ENCODE data around the gene ZNF197.
"Not testable (repeated sequence)": the region's sequence is repeated elsewhere in the genome, so short reads cannot be mapped to it uniquely, and the experiment has no call there.

ZNF197 gene

DNA sequence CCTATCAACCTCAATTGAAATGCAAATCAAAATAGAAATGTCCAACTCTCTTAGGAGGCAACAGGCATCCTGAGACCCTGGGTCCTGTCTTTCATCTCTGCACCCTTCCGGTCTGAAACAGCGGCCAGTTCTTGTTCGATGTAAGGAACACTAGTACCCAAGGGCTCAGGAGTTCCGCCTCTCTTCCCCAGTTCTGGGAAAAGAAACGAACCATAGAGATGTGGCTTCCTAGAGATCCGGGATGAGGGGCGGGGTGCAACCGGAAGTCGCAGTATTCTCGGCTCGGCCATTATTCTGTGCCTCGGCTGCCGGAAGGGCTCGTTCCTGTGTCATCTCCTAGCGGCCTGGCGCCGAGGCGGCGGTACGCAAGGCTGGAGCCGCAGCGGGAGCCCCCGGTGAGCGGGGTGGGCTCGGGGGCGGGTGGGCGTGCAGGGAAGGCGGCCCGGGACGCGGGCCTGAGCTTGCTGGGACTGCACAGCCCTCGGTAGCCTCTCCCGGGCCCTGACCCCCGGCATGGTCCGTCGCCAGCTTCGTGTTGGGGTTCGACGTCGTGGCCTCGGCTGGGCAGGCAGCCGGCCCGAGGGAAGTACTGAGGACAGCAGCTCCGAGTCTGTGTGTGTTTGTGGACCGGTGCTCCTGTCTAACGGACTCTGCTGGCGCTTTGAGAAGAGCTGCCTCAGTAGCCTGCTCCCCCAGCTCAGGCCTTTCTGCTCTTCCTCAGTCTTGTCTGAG is at the start of gene ZNF197:
TSS of gene ZNF197 (plus strand) at position 288 of the 732 bp plus-strand sequence. CDS start 4,119 bp downstream, outside the sequence.
- FAIRE-seq = peak; percentile 92
- peak; percentile 54 for DNase-seq (ENCODE audit: extremely low spot score, insufficient read length, low read depth)

DNA sequence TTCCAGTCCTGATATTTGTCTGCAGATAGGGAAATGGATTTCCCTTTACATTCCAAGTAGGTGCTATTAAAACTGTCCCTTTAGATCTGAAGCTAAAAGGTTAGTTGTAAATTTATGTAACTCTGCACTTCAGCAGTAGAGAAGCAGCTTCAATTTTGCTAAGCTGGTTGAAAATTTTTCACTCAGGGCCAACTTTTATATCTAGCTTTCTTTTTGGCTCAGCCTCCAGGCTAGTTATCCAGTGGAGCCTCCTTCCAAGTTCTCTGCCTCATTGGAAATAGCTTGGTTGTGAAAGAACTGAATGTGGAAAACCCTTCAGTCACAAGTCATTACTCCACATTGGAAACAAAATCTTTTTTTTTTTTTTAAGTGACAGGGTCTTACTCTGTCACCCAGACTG is 48.2 kb upstream of the ZNF197 start:
- DNase-seq (ENCODE audit: extremely low spot score, insufficient read length, low read depth) (no peak), FAIRE-seq (no peak)

DNA sequence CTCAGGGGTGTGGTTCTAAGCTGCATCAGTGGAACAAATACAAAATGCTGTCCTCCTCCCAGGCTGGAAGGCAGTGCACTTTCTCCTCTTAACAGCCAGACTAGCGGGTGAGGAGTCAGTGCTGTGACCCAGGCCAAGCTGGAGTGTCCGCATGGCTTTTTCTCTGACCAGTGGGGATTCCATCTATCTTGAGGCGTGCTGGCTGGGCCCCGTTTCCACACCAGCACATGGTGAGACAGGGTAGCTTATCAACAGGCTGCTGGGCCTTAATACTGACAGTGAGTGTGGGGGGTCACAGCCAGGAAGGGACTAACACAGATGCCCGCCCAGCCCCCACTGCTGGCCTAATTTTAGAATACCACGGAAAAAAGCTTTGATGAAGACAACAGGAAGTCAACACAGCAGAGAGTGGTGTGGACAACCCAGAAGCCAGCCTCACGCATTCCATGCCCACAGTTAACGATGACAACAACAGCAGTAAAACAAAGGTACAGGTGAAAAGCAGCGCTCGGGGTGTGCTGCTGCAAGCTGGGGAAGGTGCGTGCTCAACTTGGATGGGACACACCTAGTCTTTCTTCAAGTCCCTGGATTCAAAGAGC is 47.4 kb upstream of the ZNF197 start:
- DNase-seq (ENCODE audit: extremely low spot score, insufficient read length, low read depth); FAIRE-seq: not testable (repeated sequence)

DNA sequence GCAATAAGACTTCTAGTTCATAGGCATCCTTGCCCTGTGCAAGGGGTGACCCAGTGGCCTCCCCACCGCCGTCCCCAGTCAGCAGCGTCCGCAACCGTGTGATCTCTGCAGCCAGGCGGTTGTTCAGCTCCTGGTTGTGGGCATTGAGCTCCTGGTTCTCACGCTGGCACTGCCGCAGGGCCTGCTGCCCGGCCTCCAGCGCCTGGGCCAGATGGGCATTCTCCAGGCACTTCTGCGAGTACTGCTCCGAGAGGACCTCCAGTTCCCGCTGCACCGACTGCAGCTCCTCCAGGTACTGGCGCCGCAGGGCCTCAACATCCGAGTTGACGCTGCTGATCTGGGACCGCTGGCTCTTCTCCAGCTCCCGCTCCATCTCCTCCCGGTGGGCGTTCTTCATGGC is 46.5 kb upstream of the ZNF197 start:
- DNase-seq (ENCODE audit: extremely low spot score, insufficient read length, low read depth); FAIRE-seq: not testable (repeated sequence)

DNA sequence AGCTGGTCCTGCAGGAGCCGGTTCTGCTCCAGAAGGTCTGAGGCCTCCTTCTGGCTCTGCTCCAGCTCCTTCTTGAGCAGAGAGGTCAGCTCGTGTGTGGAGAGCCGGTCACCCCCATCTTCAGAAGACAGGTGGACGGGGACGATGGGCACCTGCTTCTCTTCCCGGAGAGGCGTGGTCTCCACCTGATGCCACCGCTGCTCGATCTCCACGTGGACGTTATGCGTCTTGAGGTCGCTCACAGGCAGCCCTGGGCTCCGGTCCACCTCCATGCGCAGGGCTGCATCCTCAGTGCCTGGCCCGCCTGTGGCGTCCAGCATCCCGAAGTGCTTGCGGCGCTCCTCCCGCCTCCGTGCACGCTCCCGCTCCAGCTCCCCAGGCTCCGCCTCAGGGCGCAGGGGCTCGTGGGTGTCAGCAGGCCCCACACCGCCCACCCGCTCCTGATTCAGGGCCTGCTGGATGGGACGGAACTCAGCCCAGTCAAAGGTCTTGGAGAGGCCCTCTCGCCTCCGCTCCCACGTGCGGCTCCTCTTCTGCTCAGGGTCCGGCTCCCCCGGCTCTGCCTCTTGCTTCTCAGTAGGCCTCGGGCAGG is 45.8 kb upstream of the ZNF197 start:
- not testable (repeated sequence) for DNase-seq (ENCODE audit: extremely low spot score, insufficient read length, low read depth); FAIRE-seq

DNA sequence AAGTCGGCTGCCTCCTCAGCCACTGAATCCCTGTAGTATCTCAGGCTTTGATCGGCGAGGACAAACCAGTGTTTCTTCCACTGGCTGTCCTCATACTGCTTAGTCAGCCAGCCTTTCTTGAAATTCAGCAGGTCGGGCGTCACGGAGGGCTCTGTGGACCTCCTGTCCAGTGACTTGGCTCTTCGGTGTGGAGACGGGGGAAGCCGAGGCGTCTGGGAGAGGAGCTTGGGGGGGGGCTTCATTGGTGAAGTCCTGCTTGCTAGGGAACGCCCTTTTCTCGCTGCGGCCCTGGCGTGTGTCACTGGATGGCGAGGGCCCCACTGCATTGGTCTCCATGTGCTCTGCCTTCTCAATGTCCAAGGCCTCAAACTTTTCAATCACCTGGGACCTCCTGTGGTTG is 45.1 kb upstream of the ZNF197 start:
- not testable (repeated sequence) for FAIRE-seq; DNase-seq (ENCODE audit: extremely low spot score, insufficient read length, low read depth)

- DNase-seq (ENCODE audit: extremely low spot score, insufficient read length, low read depth); FAIRE-seq: not testable (repeated sequence)
Observed at GRCh38 chr3:44580971-44581370, 43.9 kb upstream of the ZNF197 start.

- no peak for FAIRE-seq
Observed at GRCh38 chr3:44584646-44585501, 40.0 kb upstream of the ZNF197 start, which contains the start of gene ZNF660. Gene ZNF660, plus strand, starts transcription at chr3:44584964. Its CDS starts 9,230 bp downstream, at chr3:44594194.

DNA sequence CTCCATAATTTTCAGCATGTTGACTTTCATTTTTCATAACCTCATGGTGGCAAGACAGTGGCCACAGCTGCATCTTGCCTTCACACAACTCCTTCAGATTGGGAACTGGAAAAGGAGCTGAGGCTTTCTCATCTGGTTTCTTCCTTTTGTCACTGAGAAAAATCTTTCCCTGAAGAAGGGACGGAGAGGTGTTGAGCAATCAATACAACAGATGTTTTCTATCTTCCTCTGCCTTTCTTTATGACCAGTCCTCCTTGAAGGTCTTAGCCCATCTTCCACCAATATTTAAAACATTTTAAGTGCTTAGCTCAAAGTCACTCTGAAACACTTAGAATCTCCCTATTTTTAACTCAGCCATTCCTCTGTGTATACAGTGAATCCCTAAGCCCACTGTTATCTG is 28.2 kb upstream of the ZNF197 start:
- DNase-seq (ENCODE audit: extremely low spot score, insufficient read length, low read depth) (no peak), FAIRE-seq (no peak)

More at GRCh38 chr3:44584646-44585501, 40.0 kb upstream of the ZNF197 start, which contains the start of gene ZNF660:
- no peak for DNase-seq (ENCODE audit: extremely low spot score, insufficient read length, low read depth)

GRCh38 chr3:44601749-44602148 is 23.1 kb upstream of the ZNF197 start:
- FAIRE-seq (no peak), DNase-seq (ENCODE audit: extremely low spot score, insufficient read length, low read depth) (no peak)

DNA sequence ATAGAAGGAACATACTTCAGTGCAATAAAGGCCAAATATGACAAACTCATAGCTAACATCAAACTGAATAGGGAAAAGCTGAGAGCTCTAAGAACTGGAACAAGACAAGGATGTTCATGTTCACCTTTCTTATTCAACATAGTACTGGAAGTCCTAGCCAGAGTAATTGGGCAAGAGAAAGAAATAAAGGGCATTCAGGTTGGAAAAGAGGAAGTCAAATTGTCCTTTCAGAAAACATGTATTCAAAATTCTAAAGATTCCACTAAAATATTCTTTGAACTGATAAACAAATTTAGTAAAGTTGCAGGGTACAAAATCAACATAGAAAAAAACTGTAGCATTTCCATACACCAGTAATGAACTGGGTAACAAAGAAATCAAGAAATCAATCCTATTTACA is 12.2 kb upstream of the ZNF197 start:
- no peak for DNase-seq (ENCODE audit: extremely low spot score, insufficient read length, low read depth)
- FAIRE-seq = no peak

GRCh38 chr3:44628716-44629115 is 3.9 kb downstream of the ZNF197 start:
- FAIRE-seq = no peak

GRCh38 chr3:44632193-44632592 is 7.4 kb downstream of the ZNF197 start:
- DNase-seq (ENCODE audit: extremely low spot score, insufficient read length, low read depth) (no peak), FAIRE-seq (no peak)

More at GRCh38 chr3:44628716-44629115, 3.9 kb downstream of the ZNF197 start:
- no peak for DNase-seq (ENCODE audit: extremely low spot score, insufficient read length, low read depth)

DNA sequence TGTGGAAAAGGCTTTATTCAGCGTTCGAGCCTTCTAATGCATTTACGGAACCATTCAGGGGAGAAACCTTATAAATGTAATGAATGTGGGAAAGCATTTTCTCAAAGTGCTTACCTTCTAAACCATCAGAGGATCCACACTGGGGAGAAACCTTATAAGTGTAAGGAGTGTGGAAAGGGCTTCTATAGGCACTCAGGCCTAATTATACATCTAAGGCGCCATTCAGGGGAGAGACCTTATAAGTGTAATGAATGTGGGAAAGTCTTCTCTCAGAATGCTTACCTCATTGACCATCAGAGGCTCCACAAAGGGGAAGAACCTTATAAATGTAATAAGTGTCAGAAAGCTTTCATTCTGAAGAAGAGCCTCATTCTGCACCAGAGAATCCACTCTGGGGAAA is 17.5 kb downstream of the ZNF197 start:
- DNase-seq (ENCODE audit: extremely low spot score, insufficient read length, low read depth) (no peak), FAIRE-seq (no peak)

GRCh38 chr3:44643024-44643423 is 18.2 kb downstream of the ZNF197 start:
- no peak for FAIRE-seq
- no peak for DNase-seq (ENCODE audit: extremely low spot score, insufficient read length, low read depth)

- FAIRE-seq (no peak), DNase-seq (ENCODE audit: extremely low spot score, insufficient read length, low read depth) (no peak)
Observed at GRCh38 chr3:44647771-44648170, 22.9 kb downstream of the ZNF197 start.

DNA sequence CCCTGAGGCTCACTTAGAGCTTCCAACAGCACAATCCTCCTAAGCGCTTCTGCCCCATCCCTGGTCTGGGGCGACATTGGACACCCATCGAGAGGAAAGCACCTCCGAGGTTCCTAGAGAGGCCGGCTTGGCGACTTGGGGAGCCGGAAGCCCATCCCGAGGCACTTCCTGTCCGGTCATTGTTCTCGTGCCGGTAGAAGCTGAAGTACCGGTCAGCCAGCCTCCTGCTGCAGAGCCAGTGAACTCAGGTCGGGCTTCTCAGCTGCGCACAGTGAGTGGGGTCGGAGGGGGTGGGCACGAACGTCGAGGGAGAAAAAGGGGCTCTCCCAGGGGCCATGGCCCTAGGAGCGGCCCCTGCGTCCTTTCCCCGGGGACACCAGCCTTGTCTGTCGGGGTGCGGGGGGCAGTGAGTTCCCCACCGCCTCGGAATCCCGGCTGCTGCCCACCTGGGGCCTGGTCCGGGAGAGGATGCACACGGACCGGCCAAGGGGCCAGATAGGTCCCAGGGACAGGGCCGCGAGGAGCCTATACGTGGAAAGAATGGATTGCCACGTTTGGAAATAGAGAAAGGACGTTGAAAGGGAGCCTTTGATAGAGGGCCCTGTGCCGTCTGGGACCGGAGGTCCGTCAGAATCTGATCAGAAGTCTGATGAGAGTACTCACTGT is 23.9 kb downstream of the ZNF197 start, which contains the start of gene ZNF35:
TSS of gene ZNF35 (plus strand) at position 169 of the 666 bp plus-strand sequence. CDS start 2,336 bp downstream, outside the sequence.
- FAIRE-seq = peak; percentile 92

GRCh38 chr3:44649709-44650108 is 24.9 kb downstream of the ZNF197 start:
- no peak for DNase-seq (ENCODE audit: extremely low spot score, insufficient read length, low read depth)
- no peak for FAIRE-seq

More for the DNA sequence above, 23.9 kb downstream of the ZNF197 start, which contains the start of gene ZNF35:
- DNase-seq (ENCODE audit: extremely low spot score, insufficient read length, low read depth) = peak; percentile 79

GRCh38 chr3:44654039-44654438 is 29.2 kb downstream of the ZNF197 start:
- FAIRE-seq (no peak), DNase-seq (ENCODE audit: extremely low spot score, insufficient read length, low read depth) (no peak)
